Myocyte (in vitro differentiated cells): Measurements from ENCODE around the gene SDK1. TPM values are rescaled to one million over a fixed set of nuclear protein-coding genes. Genes with fewer than 3 reads are reported as not detected.

Source experiments
- DNase-seq: peaks from one replicate; pipeline ENCODE4 v3.0.0-alpha.2; 2012; ENCODE audit warnings: low read depth
- total RNA-seq: library from RNA; depleted of rRNA; stranded (reverse); fragments of >200 nt; gene quantifications from 2 replicates; pipeline ENCODE4 v1.2.3, GENCODE V29; 2014

SDK1 gene
- total RNA-seq, 1 donor from 2014 or later, result 2.8 TPM

GRCh38 chr7:4010923-4011656, 710.0 kb downstream of the SDK1 start:
- no peak for DNase-seq

DNA sequence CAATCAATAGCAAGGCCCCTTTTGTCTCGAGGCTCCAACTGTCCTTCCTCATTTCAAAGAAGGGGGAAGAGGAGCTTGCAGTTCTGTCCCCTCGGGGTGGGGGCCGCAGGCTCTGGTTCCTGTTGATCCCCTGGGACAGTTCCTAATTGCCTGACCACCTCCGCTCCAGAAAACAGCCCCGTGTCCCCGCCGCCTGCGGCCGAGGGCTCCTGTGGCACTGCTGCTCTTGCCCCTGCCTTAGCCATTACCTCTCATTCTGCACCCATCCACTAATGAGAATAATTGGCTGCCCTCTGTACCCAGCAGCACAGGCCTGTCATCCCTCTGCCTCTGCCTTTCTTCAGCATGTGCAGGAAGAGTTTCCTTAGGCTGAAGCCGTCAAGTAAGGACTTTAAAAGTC, 712.7 kb downstream of the SDK1 start:
- no peak for DNase-seq

DNA sequence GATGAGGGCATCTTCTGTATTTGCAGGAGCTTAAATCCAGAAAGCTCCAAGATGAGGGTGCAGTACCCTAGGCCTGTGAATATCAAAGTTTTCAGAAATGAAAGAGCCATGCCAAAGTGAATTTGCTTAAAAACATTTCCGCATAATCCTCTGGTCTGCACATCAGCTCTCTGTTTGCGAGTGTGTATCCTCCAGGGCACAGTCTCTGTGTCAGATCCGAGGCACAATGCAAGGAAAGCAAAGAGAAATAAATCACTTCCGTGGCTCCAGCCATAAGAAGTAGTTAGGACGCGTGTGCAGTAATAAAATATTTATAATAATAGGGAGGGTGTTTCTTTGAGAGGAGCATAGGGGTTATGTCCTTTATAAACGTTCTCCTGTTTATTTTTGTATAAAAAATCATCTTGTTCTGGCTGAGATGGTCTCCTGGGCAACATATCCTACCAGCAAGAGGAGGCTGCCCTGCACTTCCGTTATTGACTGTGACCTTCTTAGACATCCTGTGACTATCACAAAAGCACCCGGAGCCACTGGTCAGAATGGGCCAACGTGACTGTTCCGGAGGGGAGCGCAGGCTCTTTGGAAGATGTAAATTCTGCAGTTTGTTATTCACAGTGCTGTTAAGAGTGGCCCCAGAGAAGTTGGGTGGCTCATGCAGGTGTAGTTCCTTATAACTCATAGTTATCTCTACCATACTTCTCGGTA, 713.4 kb downstream of the SDK1 start:
- DNase-seq, result no peak

DNA sequence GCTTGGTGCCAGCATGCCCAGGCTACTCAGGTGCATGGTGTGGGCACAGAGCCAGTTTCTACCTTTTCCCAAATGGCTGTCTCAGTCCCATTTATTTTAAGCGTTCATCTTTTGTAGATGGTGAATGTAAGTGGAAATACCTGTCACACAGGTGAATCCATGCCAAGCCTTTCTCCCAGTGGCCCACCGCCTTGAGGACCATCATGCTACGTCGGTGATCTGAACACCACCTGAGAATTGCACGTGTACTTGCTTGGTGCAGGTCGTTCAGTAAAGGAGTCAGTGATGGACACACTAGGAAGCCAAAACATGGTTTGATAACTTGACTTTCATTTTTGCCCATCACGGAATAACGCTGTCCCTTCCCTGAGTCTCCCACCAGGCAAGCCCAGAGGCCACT, 714.3 kb downstream of the SDK1 start:
- no peak for DNase-seq

DNA sequence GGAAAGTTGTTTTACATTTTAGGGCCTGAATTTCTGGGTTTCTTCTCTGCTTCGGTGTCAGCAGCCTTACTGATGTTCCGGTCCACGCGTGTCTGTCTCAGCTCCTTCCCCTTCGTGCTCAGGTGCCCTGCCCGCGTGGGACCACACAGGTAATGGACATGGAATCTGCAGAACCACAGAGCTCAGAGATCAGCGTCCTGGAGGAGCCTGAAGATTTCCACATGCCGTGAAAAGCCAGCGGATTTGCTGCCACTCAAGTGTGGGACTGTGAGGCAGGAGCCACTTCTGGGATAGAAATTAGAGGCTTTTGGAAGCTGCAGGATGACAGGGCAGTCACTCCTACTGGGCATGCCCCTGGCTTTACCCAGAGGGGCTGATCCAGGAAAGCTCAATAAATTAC, 714.9 kb downstream of the SDK1 start:
- DNase-seq, result no peak

- DNase-seq, result no peak
These were observed 716.0 kb downstream of the SDK1 start for GRCh38 chr7:4017081-4017480.

- no peak for DNase-seq
These were observed 716.7 kb downstream of the SDK1 start for GRCh38 chr7:4017785-4018184.

DNA sequence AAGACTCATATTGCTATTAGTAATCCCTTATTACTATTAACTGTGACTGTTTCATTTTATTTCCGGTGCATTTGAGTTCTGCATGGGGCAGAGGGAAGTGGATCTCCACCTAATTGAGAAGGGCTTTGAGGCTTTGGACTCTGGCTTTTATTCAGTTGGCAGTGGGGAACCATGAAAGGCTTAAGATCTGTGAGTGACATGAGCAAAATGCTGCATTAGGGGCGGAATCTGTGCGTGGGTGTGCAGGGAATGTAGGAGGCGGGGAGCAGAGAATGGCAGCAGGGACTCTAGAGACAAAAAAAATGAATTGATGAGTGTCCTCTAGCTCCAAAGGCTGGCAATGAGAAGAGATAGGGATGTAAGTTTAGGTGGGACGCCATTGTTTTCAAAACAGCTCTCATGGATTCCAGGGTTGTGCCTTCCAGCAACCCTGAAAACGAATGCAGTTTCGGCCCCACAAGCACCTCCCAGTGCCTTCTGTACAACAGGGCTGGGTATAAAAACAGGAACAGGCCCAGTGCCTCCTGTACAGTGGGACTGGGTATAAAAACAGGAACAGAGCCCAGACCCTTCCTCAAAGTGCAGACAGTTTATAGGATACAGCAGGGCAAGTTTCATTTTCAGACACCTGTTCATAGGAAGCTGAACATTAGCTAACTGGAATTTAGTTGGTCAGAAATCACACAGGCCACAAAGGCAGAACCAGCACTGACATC, 717.7 kb downstream of the SDK1 start:
- peak; percentile 38 for DNase-seq

- DNase-seq, result no peak
These were observed 719.0 kb downstream of the SDK1 start for GRCh38 chr7:4020086-4020485.

- DNase-seq, result no peak
These were observed 720.4 kb downstream of the SDK1 start for GRCh38 chr7:4021413-4021812.

DNA sequence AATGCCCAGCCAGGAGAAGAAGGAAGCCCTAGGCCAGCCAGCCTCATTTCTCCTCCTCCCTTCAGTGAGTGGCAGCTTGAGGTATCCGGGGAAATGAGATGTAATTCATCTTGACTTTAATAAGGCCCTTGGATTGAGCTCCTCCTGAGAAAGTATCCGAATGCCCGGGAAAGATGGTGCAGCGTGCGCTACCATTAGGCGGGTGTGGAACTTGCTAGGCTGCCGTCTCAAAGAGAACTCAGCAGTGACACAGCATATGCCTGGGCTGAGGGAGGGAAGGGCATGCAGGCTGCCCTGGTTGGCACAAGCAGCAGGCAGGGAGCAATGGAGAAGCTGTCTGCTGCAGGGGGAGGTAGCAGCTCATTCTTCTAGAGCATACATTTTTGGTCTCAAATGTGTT, 721.2 kb downstream of the SDK1 start:
- no peak for DNase-seq

- no peak for DNase-seq
These were observed 722.5 kb downstream of the SDK1 start for GRCh38 chr7:4023502-4023901.

- no peak for DNase-seq
These were observed 723.1 kb downstream of the SDK1 start for GRCh38 chr7:4024133-4024532.

GRCh38 chr7:4024806-4025205, 723.8 kb downstream of the SDK1 start:
- no peak for DNase-seq

GRCh38 chr7:4025210-4025609, 724.2 kb downstream of the SDK1 start:
- DNase-seq, result no peak

DNA sequence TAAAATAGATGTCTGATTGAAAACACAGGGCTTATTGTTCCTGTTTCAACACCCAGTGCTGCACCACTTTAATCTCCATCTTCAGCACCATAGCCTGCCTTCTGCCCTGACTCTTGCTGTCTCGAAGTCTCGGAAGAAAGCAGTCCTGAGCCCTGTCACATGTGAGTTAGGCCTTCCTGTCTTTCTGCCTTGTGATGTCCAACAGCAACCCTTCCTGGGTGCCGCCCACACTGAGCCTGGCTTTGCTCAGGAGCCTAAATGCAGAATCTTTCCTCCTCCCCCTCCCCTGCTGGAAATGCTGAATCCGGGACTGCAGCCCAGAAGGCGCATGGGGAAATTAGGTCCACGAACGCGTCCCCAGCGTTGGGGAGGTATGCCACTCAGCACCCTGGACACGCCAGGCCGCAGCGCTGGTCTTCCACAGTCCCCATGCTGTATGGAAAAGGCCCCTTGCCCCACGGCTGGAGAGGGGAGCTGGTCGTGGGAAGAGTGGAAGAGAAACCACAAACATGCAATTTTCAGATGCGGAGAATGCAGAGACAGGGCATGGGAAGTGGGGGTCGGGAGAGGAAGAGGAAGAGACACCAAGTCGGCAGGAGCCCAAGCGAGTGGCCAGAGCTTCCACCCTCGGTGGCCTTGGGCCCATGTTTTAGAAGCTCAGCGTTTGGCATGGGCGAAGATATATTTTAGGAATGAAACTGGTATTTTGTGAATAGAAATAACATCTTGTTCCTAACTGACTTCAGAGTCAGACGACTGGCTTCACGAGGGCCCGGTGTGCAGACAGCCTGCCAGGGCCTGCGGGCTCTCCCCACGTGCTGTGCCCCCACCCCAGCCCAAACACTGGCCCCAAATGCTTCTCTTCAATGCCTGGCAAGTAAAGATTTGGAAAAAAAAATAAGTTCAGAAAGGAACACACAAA, 724.9 kb downstream of the SDK1 start:
- DNase-seq, result no peak

DNA sequence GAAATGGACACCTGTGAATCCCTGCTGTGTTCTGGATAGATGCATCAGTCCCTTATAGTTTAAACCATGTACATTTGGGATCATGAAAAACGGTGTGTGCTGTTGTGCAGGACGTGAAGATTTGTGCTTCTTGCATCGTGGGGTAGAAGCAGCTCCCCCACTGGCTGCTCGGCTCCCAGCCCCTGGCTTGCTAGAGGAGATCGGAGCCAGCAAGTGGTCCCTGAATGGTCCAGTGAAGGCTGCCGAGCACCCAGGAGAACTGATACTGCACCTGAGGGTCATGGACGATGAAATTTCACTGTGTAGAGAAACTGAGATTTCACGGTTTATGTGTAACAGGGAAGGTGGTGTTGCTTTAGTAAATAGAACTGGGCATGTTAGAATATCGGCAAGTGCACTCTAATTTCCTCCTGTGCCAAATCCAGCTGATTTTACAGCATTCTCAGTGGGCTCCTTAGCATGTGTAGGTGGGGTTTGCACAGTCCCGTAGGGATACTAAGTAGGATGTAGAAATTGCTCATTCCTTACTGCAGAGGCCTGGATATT, 726.0 kb downstream of the SDK1 start:
- no peak for DNase-seq

GRCh38 chr7:4028221-4028620, 727.2 kb downstream of the SDK1 start:
- DNase-seq, result peak; percentile 41

DNA sequence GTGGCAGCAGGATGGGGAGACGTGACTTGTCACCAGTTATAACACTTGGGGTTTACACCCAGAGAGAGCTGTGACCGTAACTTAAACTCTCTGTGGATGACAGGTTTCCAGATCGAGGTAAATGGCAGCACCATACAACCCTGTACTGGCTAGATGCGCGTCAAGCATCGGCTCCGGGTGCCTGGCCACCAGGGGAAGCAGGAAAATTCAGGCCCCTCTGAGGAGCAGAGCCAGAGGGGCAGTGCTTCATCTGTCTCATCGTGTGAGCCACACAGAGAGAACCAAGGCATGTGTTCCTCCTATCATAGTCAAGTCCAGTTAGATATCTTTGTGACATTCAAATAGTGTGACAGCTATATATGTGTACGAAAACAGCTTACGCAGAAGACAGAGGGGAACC, 728.9 kb downstream of the SDK1 start:
- no peak for DNase-seq

DNA sequence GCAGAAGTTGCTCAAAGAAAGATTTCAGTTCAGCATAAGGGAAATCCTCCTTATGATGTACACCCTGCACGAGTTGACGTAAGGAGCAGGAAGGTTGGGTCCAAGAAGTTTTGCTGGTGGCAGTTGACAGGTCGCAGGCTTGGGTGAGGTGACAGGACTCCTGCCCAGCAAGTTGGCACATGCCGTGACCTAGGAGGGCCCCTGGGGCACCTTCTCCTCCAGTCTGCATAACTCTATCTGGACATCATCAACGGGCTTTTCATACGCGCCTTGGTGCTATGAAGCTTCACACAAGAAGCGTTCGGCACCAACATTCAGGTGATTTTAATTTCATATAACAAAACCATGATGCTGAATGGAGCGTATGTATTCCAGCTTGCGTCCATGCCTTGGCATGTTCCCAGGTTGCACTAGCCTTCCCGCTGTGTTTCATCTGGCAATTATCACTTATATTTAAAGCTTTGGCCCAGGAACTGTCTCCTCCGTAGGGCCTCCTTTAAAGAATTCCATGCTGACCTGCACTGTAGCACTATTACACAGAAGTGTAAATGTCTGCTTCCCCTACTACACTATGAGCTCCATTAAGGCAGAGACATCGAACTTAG, 729.4 kb downstream of the SDK1 start:
- DNase-seq, result no peak

- no peak for DNase-seq
These were observed 732.9 kb downstream of the SDK1 start for GRCh38 chr7:4033996-4034395.
